Left cardiac atrium (tissue), 4 donors: ENCODE measurements around the gene MORN5. TPM values are rescaled to one million over a fixed set of nuclear protein-coding genes. Genes with fewer than 3 reads are reported as not detected.

Experiments
- ATAC-seq, 2 donors: fragments of 200-7000 bp; cut with Tn5 transposase; one replicate each; pipeline ENCODE4 v1.9.1; 2020; ENCODE audit warnings: mild to moderate bottlenecking in 2 of 2, moderate library complexity in 2 of 2
- DNase-seq: peaks from one replicate; pipeline ENCODE4 v3.0.0-alpha.2; 2020
- intact Hi-C, 2 donors: fragments of 100-400 bp; cut with DNase I; formaldehyde crosslinking; loops; one replicate each; pipeline versions ENCODE4 v1.14.1 to v1.15.1; 2022 to 2023
- total RNA-seq, 2 donors: library from RNA; stranded (reverse); fragmentation: NEBNext Ultra II Directional; extraction: Animal tissue kit (Norgen Biotek cat#: 25700); gene quantifications; one replicate each; pipeline ENCODE4 v1.2.1, GENCODE V29; 2021
- donor health status: DM: no; HTN: yes; CAD: no.
- donor health status: DM: no; HTN: yes; CAD: no; lungs with severe emphysema.
- donor health status: DM: yes; HTN: yes; CAD: no.
- donor health status: Dilated cardiomyopathy.

The MORN5 gene
- total RNA-seq, 2 donors from 2014 or later = not detected

- ATAC-seq = no peak
Observed at GRCh38 chr9:122179054-122179689, 19.5 kb downstream of the MORN5 start.

GRCh38 chr9:122179690-122180074, 20.0 kb downstream of the MORN5 start:
- ATAC-seq (no peak), DNase-seq (no peak)
- intact Hi-C loops = no loop called here

More at GRCh38 chr9:122179054-122179689, 19.5 kb downstream of the MORN5 start:
- intact Hi-C loops = no loop called here
- no peak for DNase-seq

DNA sequence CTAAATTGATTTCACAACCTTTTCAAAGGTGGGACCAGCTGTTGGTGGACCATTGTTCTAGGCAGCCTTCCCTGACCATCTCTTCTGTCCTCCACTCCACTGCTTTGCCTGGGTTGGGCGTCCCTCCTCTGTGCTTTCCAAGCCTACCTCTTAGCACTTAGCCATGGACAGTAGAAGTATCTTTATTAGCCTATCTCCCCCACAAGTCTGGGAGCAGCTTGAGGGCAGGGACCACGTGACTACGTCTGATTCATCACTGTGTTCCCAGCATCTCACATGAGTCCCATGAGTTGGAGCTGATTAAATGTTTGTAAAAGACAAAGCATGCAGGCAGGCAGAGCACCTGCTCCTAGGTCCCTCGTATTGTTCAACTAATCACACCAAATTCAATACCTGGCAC, 20.9 kb downstream of the MORN5 start:
- ATAC-seq (peak in 1 of 2 donors; percentile 70), DNase-seq (no peak)
- intact Hi-C loops = no loop called here

DNA sequence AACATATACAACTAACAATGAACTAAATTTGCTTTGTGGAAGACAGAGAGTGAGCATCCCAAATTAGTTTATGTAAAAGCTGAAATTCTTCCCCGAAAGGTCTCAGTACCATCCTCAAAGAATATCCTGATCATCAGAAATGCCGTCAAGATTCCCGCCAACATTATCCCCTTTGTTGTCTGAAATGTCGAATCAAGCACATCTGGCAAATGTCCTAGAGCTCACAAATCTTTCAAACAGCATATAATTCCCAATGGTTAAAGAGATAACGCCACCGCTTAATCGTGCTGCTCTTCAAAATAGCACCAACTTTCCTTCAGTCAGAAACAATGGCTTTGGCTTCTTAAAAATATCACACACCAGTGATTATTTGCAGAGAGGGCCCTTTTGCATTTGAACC, 23.8 kb downstream of the MORN5 start:
- ATAC-seq (no peak), DNase-seq (no peak)
- intact Hi-C loops = no loop called here

GRCh38 chr9:122184551-122184950, 24.8 kb downstream of the MORN5 start:
- DNase-seq (no peak), ATAC-seq (no peak)
- intact Hi-C loops = no loop called here

DNA sequence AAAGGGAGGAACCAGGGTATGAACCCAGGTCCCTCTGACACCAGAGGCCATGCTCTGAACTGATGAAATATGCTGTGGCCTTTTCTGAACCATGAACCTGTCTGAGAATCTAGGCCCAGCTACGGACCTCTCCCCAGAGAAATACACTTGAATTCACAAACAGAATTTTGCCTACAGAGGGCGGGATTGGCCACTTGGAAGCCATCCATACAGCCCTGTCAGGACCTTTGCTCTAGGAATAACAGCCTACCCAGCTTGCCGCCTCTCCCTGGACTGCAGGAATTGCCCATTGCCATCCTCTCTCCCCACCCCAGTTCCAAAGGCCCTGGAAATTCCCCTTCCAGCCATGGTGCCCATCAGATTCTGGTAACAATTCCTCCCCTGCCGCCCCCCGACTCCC, 26.6 kb downstream of the MORN5 start:
- DNase-seq (no peak), ATAC-seq (peak in 1 of 2 donors; percentile 50)
- intact Hi-C loops = no loop called here

DNA sequence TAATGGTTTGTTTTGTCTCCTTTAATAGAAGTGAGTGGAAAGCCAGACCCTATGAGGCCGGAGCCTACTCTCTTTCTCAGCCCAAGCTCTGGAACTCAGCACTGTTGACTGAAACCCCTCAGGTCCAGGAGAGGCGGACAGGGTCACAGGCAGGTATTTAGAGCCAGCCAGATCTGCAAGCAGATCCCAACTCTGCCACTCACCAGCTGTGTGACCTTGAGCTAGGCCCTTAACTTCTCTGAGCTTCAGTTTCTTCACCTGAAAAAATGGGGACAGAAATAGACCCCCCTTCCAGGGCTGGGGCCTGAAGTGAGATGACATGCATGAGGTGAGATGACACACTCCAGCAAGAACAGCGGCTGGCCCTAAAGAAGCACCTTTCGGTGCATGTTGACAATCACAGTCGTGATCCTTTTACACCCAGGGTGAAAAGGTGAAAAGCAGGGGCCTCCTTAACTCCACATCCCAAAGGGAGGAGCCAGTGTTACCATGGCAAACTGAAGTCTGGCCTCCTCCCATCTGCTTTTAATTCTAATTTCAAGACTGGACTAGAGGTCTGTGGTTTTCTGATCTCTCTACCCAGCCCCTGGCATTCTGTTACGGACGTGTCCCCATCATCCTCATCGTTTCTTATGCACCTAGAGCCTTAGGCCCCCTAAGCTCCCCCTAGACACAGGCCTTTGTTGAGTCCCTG, 27.2 kb downstream of the MORN5 start:
- DNase-seq = no peak
- intact Hi-C loops = no loop called here
- ATAC-seq = no peak

DNA sequence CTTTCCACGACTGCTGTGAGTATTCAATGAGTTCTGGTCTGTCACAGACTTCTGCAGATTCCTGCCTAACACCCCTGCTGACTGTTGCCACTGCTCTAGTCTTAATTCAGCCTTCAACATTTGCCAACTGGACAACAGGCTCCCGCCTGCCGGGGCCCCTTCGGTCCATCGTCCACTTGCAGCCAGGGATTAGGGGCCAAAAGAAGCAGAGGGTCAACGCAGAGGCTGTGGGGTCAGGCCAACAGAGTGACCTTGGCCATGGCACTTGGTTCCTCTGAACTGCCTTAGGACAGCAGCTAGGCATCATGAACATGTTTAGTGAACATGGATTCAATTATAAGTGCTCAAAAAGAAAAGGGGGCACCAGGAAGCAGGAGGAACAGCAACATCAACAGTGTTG, 28.7 kb downstream of the MORN5 start:
- DNase-seq (no peak), ATAC-seq (no peak)
- intact Hi-C loops = no loop called here

GRCh38 chr9:122190597-122191381, 31.1 kb downstream of the MORN5 start:
- intact Hi-C loops = no loop called here
- no peak for DNase-seq
- ATAC-seq = no peak

DNA sequence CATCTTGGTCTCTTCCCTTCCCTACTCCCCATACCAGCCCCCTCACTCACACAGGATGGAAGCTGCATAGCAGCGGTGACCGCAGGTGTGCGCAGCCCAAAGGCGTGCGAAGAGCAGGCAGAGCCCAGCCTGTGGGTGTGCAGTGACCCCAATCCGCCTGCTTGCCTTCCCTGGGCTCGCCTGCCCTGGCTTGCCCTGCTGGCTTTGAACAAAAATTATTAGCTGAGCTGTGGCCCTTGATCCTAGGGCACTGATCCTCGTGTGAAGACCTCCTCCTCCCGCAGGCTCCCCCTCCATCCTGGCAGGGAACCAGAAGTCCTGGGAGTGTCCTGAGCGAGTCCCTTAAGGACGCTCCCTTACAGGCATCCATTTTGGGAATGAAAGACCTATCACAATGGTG, 31.9 kb downstream of the MORN5 start:
- intact Hi-C loops = no loop called here
- no peak for ATAC-seq
- DNase-seq = no peak

DNA sequence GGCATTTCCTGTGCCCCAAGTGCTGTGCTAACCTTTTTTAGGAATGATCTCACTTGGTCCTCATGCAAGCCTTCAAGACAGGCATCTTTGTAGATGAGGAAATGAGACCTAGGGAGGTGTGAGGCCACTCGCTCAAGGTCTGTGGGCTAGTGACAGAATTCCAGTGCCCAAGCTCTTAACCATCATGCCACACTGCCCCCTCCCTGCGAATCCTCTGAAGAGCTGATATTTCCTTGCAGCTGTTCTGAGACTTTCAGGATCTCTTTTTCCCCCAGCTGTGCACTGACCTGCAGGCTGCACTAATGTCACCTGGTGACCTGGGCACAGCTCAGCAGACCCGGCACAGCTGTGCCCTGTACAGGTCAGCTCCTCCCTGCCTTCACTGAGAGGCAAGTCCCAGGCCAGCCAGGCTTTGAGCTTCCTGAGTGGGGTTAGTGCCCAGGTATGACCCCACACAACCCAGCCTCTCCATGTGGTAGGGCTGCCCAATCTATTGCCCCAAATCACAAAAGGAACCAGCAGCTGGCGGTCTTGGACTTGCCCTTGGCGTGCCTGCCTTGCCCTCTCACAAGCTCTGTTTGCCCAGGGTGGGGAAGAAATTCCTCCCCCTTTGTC, 32.7 kb downstream of the MORN5 start:
- no peak for DNase-seq
- intact Hi-C loops = no loop called here
- ATAC-seq = no peak

DNA sequence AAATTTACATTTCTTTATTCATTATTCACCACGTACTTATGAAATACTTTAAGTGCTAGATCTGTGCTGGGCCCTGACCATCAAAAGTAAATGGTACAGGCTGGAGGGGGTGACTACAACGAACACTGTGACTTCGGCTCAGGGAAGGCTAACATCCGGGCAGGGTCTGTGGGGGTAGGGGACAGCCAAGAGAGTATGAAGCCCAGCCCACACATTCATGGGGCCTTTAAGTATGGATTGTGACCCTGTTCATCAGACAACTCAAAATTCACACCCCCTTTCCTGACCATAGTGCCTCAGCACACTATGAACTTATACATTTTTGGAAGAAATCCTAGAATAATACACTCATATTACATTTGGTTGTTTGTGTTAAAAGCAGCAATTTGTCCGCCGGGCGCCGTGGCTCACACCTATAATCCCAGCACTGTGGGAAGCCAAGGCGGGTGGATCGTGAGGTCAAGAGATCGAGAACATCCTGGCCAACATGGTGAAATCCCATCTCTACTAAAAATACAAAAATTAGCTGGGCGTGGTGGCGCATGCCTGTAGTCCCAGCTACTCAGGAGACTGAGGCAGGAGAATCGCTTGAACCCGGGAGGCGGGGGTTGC, 33.3 kb downstream of the MORN5 start:
- ATAC-seq (no peak), DNase-seq (no peak)
- intact Hi-C loops = no loop called here

- intact Hi-C loops = no loop called here
- ATAC-seq = no peak
- DNase-seq = no peak
Observed at GRCh38 chr9:122193651-122194050, 33.9 kb downstream of the MORN5 start.

- ATAC-seq = no peak
- intact Hi-C loops = no loop called here
- no peak for DNase-seq
Observed at GRCh38 chr9:122195875-122196274, 36.2 kb downstream of the MORN5 start.

DNA sequence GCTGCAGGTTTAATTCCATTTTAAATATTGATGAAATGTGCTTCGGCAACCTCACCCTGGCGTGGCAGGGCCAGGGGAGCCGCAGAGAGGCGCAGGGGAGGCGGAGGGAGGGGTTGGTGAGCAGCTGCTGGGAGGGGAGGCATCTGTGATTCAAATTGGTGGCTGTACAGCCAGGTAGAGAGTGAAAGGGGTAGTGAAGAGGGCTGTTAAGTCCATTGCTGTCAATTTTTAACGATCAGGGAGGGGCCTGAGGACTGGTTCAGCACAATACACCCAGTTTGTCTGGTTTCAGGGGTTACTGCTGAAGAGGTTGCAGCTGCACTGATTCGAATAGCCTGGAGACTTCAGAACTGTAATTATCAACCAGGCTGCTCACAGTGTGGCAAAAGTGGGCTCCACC, 37.7 kb downstream of the MORN5 start:
- no peak for DNase-seq
- intact Hi-C loops = no loop called here
- no peak for ATAC-seq

DNA sequence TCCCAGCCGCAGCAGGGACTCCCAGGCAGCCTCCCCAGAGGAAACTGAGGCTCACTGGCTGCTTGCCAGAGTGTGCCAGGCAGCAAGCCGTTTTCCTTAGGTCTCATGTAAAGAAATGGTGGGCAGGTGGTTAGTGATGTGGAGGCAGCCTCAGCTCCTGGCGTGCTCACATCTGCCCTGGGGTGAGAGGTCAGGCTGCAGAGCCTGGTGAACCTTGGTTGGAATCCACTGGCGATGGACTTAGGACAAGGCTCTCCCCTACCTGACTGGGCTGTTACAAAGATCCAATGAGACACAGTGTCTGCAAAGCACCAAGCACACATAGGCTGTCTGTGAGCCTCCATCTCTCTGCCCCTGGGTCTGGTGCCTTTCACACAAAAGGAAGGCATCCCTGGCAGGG, 38.2 kb downstream of the MORN5 start:
- ATAC-seq (no peak), DNase-seq (no peak)
- intact Hi-C loops = no loop called here

DNA sequence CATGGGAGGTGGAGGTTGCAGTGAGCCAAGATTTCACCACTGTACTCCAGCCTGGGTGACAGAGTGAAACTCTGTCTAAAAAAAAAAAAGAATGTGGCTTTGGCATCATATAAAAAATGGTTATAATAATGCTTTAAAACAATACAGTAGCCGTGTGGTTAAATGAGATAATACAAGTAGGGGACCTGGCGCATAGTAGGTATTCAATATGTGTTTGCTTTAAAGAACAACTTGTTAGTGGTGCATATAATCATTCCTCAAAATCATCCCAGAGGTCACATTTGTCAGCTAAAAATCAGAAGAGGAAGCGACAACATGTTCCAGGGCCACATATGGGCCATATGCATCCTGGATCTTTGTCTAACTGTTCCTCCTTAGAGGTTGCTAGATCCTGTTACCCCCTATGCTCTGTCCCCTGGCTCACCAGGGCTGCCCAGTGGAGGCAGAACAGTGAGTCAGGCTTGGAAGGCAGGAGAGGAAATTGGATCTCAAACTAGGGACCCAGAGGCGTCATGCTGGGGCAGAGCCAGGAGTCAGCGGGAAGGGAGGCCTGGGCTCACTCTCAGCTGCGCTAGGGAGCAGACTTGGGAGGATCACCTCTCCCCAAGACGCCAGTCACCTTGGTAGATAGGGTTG, 41.4 kb downstream of the MORN5 start:
- DNase-seq = no peak
- intact Hi-C loops = no loop called here
- peak in 1 of 2 donors; percentile 40 for ATAC-seq

- no peak for ATAC-seq
- intact Hi-C loops = no loop called here
- DNase-seq = no peak
Observed at GRCh38 chr9:122201641-122202040, 41.9 kb downstream of the MORN5 start.

DNA sequence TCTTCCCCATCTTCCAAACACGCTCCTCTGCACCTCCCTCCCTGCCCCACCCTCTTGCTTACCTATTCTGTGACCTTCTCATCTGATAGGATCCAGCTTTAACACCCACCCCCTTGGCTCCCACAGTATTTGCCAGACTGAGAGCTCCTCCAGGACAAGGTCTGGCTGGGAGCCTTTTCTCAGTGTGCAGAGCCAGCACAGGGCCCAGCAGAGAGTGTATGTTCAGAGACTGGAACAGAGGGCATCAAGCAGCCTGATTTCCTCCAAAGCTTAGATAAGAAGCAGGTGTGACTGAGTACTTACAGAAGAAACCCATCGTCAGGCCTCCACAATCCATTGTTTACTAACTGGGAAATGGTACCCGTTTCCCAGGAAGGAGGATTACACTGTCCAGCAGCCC, 42.4 kb downstream of the MORN5 start:
- peak; percentile 16 to 51 for ATAC-seq
- intact Hi-C loops = no loop called here
- no peak for DNase-seq
